ENCODE measurements around the gene MEIOB.
"Not testable (repeated sequence)": the region's sequence is repeated elsewhere in the genome, so short reads cannot be mapped to it uniquely, and the experiment has no call there.

The MEIOB gene

DNA sequence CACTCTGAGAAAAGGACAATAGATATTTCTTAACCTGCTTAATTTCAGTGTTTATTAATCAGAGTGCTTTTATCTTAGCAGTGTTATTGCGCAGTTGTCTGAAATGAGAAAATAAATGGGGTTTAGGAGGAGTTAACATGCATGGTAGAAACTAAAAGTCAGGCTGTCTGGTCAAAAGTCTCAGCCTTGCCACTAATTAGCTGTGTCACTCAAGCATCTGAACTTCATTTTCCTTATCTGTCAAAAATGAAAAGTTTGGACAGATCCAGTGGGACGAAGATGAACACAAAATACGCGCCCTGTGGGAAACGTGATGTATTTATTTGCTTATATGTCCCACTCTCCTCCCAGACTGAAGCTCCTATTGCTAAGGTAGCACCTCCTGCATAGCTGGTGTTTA lies 6.3 kb upstream of the MEIOB start:
- in situ Hi-C loops (cut with HindIII; ENCODE audit: low sequenced_read_pairs) = no loop called here

DNA sequence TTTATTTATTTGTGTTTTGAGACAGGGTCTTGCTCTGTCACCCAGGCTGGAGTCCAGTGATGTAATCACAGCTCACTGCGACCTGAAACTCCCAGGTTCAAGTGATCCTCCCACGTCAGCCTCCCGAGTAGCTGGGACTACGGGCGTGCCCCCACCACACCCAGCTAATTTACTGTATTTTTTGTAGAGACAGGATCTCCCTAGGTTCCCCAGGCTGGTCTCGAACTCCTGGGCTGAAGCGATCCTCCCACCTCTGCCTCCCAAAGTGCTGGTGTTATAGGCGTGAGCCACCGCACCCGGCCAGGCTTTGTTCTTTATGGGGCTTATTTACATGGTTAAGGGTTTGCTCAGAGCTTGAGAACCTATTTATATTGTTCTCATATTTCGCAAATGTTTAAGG lies 5.8 kb upstream of the MEIOB start:
- in situ Hi-C loops (cut with HindIII; ENCODE audit: low sequenced_read_pairs) = no loop called here

GRCh38 chr16:1877089-1877488 lies 5.1 kb upstream of the MEIOB start:
- in situ Hi-C loops (cut with HindIII; ENCODE audit: low sequenced_read_pairs) = no loop called here

- in situ Hi-C loops (cut with HindIII; ENCODE audit: low sequenced_read_pairs) = no loop called here
These were observed 4.5 kb upstream of the MEIOB start for GRCh38 chr16:1876468-1876867.

- in situ Hi-C loops (cut with HindIII; ENCODE audit: low sequenced_read_pairs) = not testable (repeated sequence)
These were observed 4.1 kb upstream of the MEIOB start for GRCh38 chr16:1876066-1876465.

DNA sequence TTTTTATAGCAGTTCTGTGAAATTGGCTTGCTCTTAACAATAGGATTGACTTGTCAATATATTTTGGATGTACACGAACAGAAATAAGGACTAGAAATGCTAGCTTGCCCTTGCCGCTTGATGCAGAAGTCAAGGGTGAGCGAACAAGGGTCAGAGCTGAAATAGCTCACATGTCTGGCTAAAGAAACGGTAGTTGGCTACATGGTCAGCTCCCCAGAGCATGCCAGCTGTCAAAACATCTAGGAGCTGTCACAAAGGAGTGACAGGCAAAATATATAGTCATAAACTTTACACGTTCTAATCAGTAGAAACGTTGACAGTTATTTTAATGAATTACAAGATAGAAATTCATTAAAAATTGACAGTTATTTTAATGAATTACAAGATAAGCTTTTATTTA lies 2.9 kb upstream of the MEIOB start:
- in situ Hi-C loops (cut with HindIII; ENCODE audit: low sequenced_read_pairs) = no loop called here

GRCh38 chr16:1870365-1871082 lies 1.4 kb downstream of the MEIOB start:
- in situ Hi-C loops (cut with HindIII; ENCODE audit: low sequenced_read_pairs) = no loop called here

- in situ Hi-C loops (cut with HindIII; ENCODE audit: low sequenced_read_pairs) = no loop called here
These were observed 5.9 kb downstream of the MEIOB start for GRCh38 chr16:1865902-1866690.

GRCh38 chr16:1863681-1864460 lies 8.1 kb downstream of the MEIOB start:
- in situ Hi-C loops (cut with HindIII; ENCODE audit: low sequenced_read_pairs) = no loop called here

DNA sequence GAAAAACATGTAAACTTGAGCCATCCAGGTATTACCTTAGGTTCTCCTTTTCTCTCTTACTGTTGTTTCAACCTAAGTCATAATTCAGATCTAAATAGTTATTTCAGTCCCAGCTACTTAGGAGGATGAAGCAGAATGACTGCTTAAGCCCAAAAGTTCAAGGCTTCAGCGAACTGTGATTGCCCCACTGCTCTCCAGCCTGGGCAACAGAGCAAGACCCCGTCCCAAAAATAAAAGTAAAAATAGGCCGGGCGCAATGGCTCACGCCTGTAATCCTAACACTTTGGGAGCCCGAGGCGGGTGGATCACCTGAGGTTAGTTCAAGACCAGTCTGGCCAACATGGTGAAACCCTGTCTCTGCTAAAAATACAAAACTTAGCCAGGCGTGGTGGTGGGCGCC lies 9.6 kb downstream of the MEIOB start:
- in situ Hi-C loops (cut with HindIII; ENCODE audit: low sequenced_read_pairs) = no loop called here

DNA sequence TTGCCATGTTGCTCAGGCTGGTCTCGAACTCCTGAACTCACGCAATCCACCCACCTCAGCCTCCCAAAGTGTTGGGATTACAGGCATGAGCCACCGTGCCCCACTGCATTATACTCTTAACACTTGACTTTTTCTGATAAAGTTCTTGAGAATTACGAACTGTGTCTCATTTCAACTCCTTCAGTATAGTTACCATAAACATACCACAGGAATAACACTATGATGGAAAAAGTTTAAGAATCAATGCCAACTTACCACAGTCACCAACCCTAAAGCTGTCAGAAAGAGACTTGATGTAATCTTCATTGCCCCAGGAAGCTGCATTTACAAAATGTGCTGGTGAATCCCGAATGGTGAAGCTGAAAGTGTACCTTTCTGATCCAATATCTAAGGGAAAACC lies 10.2 kb downstream of the MEIOB start:
- in situ Hi-C loops (cut with HindIII; ENCODE audit: low sequenced_read_pairs) = no loop called here

GRCh38 chr16:1859650-1860049 lies 12.3 kb downstream of the MEIOB start:
- in situ Hi-C loops (cut with HindIII; ENCODE audit: low sequenced_read_pairs) = no loop called here

GRCh38 chr16:1858189-1858865 lies 13.6 kb downstream of the MEIOB start:
- in situ Hi-C loops (cut with HindIII; ENCODE audit: low sequenced_read_pairs) = no loop called here

GRCh38 chr16:1857433-1858097 lies 14.4 kb downstream of the MEIOB start:
- in situ Hi-C loops (cut with HindIII; ENCODE audit: low sequenced_read_pairs) = no loop called here

- in situ Hi-C loops (cut with HindIII; ENCODE audit: low sequenced_read_pairs) = no loop called here
These were observed 20.2 kb downstream of the MEIOB start for GRCh38 chr16:1851793-1852192.

DNA sequence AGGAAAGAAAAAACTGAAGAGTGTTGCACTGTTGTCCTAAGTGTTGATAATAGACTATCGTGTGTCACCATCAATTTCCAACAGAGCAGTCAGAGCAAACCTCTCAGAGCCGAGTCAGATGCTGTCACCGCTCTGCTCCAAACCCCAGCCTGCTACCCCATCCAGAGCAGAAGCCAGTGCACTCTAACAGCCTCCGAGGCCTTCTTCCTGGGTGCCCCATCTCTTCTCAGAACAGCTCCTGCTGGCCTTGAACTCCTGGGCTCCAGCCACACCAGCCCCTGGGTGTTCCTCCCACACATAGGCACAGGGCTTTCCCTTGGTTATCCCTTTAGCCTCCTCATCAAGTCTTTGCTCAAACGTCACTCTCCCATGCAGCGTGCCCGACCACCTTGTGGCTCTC lies 21.0 kb downstream of the MEIOB start:
- in situ Hi-C loops (cut with HindIII; ENCODE audit: low sequenced_read_pairs) = no loop called here

DNA sequence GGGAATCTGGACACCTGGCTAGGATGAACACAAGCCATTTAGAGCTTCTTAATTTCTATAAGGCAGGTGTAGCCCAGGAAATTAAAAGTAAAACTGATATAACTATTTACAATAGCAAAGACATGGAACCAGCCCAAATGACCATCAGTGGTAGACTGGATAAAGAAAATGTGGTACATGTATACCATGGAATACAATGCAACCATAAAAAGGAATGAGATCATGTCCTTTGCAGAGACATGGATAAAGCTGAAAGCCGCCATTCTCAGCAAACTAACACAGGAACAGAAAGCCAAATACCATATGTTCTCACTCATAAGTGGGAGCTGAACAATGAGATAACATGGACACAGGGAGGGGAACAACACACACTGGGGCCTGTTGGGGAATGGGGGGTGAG lies 25.5 kb downstream of the MEIOB start:
- in situ Hi-C loops (cut with HindIII; ENCODE audit: low sequenced_read_pairs) = no loop called here

- in situ Hi-C loops (cut with HindIII; ENCODE audit: low sequenced_read_pairs) = no loop called here
These were observed 26.0 kb downstream of the MEIOB start for GRCh38 chr16:1845985-1846384.

DNA sequence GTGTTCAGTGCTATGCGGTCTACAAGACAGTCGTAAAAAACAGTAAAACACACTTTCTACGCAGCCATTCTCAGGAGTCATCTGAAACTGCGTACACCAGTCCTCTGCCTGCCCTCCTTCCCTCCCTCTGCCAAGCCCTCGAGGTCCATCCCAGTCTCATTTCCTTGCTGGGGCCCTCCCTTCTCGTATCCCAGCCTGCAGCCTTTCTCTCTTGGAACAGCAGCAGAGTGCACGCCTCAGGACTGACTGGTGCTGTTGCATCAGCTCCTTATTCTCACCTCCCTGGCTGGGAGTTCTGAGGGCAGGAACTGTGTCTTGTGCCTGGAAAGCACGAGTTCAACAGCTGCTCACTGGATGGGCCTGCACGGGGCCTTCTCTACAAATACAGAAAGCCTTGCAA lies 32.4 kb downstream of the MEIOB start:
- in situ Hi-C loops (cut with HindIII; ENCODE audit: low sequenced_read_pairs) = no loop called here

DNA sequence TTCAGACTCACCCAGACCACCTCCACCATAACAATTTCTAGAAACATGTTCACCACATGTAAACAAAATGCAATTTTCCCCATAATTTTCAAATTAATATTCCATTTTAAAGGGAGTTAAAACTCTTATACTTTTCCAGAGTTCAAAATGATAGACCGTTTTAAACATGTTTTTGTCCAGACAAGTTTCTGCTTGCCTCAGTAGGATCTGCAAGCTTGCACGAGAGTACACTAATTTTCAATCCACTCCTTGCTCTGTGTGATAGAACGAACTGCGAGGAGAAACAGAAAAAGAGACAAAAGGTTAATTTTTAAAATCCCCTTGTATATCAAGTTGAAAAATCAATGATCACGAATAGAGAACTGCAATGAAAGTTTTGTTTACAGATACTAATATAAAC lies 37.9 kb downstream of the MEIOB start:
- in situ Hi-C loops (cut with HindIII; ENCODE audit: low sequenced_read_pairs) = no loop called here
